GM23338 (cell line): ENCODE results near the gene SYT9.

Experiments
- JUNB ChIP-seq: IDR thresholded peaks from one replicate; pipeline ENCODE4 v1.6.1; 2016; ENCODE audit warnings: antibody characterized with exemption; ENCODE audit not compliant: unreplicated experiment
- POLR2AphosphoS5 ChIP-seq: IDR thresholded peaks from 2 replicates; pipeline ENCODE4 v1.6.1; 2016; ENCODE audit warnings: antibody characterized with exemption, low read depth
- TF ChIP-seq, protein P1 (sequence below), 2 experiments: fragments of 200-600 bp in 1 of 2; sonication (generic) in 1 of 2; conservative IDR thresholded peaks; 2 replicates each; pipeline versions ENCODE4 v1.5.1 to v1.6.1; 2016 to 2017; ENCODE audit warnings: antibody characterized with exemption in 2 of 2, low read depth in 2 of 2, mild to moderate bottlenecking in 2 of 2, moderate library complexity in 1 of 2
- TF ChIP-seq, protein P2 (sequence below): IDR thresholded peaks from one replicate; pipeline ENCODE4 v1.6.1; 2018; ENCODE audit warnings: antibody characterized with exemption; ENCODE audit not compliant: unreplicated experiment

DNA sequence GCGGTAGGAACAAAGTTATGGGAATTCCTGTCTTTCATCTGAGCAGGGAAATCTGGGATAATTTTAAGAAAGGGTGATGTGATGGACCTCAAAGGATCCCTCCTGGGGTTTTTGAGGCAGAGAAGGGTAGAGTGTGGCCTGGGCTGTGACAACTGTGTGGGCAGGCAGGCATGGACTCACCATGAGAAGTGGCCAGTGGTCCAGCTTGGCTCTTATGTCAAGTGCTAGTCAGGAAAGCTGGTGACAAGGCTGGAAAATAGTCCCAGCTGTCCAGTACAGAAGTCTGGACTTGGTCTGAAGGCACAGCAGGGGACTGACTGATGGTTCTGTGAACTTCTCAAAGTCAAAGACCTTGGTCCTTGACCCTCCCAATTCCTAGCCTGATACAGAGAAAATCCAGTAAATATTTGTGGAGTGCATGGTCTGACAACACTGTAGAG lies 263.8 kb downstream of the SYT9 start:
- TF ChIP-seq, protein P1, sequence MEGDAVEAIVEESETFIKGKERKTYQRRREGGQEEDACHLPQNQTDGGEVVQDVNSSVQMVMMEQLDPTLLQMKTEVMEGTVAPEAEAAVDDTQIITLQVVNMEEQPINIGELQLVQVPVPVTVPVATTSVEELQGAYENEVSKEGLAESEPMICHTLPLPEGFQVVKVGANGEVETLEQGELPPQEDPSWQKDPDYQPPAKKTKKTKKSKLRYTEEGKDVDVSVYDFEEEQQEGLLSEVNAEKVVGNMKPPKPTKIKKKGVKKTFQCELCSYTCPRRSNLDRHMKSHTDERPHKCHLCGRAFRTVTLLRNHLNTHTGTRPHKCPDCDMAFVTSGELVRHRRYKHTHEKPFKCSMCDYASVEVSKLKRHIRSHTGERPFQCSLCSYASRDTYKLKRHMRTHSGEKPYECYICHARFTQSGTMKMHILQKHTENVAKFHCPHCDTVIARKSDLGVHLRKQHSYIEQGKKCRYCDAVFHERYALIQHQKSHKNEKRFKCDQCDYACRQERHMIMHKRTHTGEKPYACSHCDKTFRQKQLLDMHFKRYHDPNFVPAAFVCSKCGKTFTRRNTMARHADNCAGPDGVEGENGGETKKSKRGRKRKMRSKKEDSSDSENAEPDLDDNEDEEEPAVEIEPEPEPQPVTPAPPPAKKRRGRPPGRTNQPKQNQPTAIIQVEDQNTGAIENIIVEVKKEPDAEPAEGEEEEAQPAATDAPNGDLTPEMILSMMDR (conservative IDR thresholded peaks at IDR 0.05; ENCODE audit: low read depth in 2 of 2): no peak
- TF ChIP-seq JUNB (no peak), POLR2AphosphoS5 (no peak)
- TF ChIP-seq, protein P2, sequence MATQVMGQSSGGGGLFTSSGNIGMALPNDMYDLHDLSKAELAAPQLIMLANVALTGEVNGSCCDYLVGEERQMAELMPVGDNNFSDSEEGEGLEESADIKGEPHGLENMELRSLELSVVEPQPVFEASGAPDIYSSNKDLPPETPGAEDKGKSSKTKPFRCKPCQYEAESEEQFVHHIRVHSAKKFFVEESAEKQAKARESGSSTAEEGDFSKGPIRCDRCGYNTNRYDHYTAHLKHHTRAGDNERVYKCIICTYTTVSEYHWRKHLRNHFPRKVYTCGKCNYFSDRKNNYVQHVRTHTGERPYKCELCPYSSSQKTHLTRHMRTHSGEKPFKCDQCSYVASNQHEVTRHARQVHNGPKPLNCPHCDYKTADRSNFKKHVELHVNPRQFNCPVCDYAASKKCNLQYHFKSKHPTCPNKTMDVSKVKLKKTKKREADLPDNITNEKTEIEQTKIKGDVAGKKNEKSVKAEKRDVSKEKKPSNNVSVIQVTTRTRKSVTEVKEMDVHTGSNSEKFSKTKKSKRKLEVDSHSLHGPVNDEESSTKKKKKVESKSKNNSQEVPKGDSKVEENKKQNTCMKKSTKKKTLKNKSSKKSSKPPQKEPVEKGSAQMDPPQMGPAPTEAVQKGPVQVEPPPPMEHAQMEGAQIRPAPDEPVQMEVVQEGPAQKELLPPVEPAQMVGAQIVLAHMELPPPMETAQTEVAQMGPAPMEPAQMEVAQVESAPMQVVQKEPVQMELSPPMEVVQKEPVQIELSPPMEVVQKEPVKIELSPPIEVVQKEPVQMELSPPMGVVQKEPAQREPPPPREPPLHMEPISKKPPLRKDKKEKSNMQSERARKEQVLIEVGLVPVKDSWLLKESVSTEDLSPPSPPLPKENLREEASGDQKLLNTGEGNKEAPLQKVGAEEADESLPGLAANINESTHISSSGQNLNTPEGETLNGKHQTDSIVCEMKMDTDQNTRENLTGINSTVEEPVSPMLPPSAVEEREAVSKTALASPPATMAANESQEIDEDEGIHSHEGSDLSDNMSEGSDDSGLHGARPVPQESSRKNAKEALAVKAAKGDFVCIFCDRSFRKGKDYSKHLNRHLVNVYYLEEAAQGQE: no peak
